ENCODE results near the gene AGBL1.

DNA sequence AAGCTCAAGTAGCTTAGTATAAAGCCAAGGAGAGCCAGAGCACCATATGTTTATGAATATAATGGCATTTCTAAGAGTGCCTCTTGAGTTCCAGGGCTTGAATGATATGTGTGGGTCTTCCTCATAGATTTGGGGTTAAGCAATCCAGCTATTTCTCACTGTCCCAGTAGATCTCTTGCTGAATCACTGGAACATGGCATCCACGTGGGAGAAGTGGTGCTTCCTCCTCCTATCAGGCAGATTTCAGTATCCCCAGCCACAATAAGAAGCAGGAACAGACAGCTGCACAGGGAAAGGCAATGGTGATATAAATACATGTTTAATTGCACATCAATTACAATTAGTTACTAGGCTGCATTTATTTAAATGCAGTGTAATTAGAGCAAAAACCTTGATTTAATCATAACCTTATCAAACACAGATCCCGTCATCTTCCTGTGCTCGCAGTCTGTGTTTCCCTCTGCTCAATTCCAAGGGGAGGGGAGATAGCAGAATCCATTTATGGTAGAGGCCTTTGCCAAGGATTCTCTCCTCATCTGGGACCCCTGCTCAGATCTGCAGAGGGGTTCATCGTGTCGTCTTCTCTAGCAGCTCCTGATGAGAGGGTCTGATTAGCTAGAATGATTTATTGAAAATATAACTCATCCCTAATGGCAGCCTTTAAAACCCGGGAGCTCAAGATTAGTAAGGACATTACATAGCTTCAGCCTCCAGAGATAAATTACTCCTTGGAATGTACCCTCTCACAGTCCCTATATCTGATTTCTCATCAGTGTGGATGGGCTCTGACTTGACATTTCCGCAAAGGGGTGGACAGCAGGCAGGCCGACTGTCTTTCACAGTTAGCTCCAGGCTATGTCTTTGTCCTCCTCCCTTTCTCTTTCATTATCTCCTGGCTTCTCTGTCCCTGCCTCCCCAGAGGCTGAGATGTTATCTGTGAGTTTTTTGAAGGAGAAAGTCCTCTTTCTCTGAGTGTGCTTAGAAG is 775.9 kb downstream of the AGBL1 start:
- TF ChIP-seq, protein P1, sequence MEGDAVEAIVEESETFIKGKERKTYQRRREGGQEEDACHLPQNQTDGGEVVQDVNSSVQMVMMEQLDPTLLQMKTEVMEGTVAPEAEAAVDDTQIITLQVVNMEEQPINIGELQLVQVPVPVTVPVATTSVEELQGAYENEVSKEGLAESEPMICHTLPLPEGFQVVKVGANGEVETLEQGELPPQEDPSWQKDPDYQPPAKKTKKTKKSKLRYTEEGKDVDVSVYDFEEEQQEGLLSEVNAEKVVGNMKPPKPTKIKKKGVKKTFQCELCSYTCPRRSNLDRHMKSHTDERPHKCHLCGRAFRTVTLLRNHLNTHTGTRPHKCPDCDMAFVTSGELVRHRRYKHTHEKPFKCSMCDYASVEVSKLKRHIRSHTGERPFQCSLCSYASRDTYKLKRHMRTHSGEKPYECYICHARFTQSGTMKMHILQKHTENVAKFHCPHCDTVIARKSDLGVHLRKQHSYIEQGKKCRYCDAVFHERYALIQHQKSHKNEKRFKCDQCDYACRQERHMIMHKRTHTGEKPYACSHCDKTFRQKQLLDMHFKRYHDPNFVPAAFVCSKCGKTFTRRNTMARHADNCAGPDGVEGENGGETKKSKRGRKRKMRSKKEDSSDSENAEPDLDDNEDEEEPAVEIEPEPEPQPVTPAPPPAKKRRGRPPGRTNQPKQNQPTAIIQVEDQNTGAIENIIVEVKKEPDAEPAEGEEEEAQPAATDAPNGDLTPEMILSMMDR (conservative IDR thresholded peaks at IDR 0.05 in 1 of 2, IDR thresholded peaks at IDR 0.05 in 1 of 2; ENCODE audit: extremely low read depth in 1 of 2, insufficient read depth in 1 of 2, low read depth in 1 of 2, low read length in 2 of 2): no peak
- no peak for TF ChIP-seq EZH2 (IDR thresholded peaks at IDR 0.05; ENCODE audit: borderline replicate concordance, low read length)
